ENCODE results near the gene TRMT2B.

- no peak for TF ChIP-seq CTCF (conservative IDR thresholded peaks at IDR 0.05; ENCODE audit: low read length)
- TF ChIP-seq EZH2phosphoT487 (IDR thresholded peaks at IDR 0.05; ENCODE audit: borderline replicate concordance), result no peak
Observed at GRCh38 chrX:100962811-100963210, 89.1 kb downstream of the TRMT2B start.

Data from Loucy (cell line).